IMR-90 (cell line): ENCODE measurements around the gene MKS1. TPM values are rescaled to one million over a fixed set of nuclear protein-coding genes. Genes with fewer than 3 reads are reported as not detected.

Experiments
- ATAC-seq: fragments of 200-7000 bp; cut with Tn5 transposase; 2 replicates; pipeline ENCODE4 v1.9.1; 2020; ENCODE audit warnings: low read depth, mild to moderate bottlenecking, moderate library complexity
- BruUV-seq: library from RNA; stranded (reverse); fragments of 400-500 nt; replicated peaks from 2 replicates; lab custom pipeline; 2021; lab: Mats Ljungman, UMichigan
- CTCF ChIA-PET: fragments of 300-600 bp; formaldehyde crosslinking; extraction: SDS; loops from one replicate; lab custom pipeline; 2021; ENCODE audit warnings: antibody characterized with exemption; lab: Yijun Ruan, JAX
- POLR2A ChIA-PET: fragments of 300-600 bp; sonication (Branson Sonifier 250); formaldehyde crosslinking; loops from one replicate; lab custom pipeline; 2022; ENCODE audit warnings: antibody characterized with exemption; ENCODE audit not compliant: unreplicated experiment; lab: Charles Lee
- DNase-seq: peaks from one replicate; pipeline ENCODE4 v3.0.0; 2013
- H2AFZ ChIP-seq: replicated peaks from 2 replicates; pipeline ENCODE3; 2013; ENCODE audit warnings: low read length, mild to moderate bottlenecking; ENCODE audit not compliant: poor library complexity
- H2AK5ac ChIP-seq: 2 replicates; pipeline ENCODE4 v1.6.1; 2013; ENCODE audit warnings: low read depth, low read length, inconsistent platforms
- H2AK9ac ChIP-seq: replicated peaks from 2 replicates; pipeline ENCODE3; 2013; ENCODE audit warnings: mild to moderate bottlenecking, low read depth, low read length, moderate library complexity; ENCODE audit not compliant: poor library complexity
- H2BK120ac ChIP-seq: 2 replicates; pipeline ENCODE4 v1.6.1; 2013; ENCODE audit warnings: low read depth, low read length, inconsistent platforms
- H2BK15ac ChIP-seq: 3 replicates; pipeline ENCODE4 v1.6.1; 2013; ENCODE audit warnings: low read depth, low read length, inconsistent platforms
- H2BK20ac ChIP-seq: 2 replicates; pipeline ENCODE4 v1.6.1; 2013; ENCODE audit warnings: low read depth, mild to moderate bottlenecking, inconsistent platforms, low read length, moderate library complexity
- H2BK5ac ChIP-seq: 2 replicates; pipeline ENCODE4 v1.6.1; 2013; ENCODE audit warnings: mild to moderate bottlenecking, low read depth, low read length, inconsistent platforms; ENCODE audit not compliant: poor library complexity, severe bottlenecking
- H3K14ac ChIP-seq: replicated peaks from 2 replicates; pipeline ENCODE4 v1.6.1; 2013; ENCODE audit warnings: low read depth, low read length, inconsistent platforms
- H3K18ac ChIP-seq: 2 replicates; pipeline ENCODE4 v1.6.1; 2013; ENCODE audit warnings: low read depth, low read length, control low read depth
- H3K23ac ChIP-seq: 2 replicates; pipeline ENCODE4 v1.6.1; 2013; ENCODE audit warnings: low read depth, low read length, inconsistent platforms
- H3K27ac ChIP-seq: 2 replicates; pipeline ENCODE4 v1.5.1; 2013; ENCODE audit warnings: mild to moderate bottlenecking, control low read depth, low read length; ENCODE audit not compliant: insufficient read depth
- H3K27me3 ChIP-seq: 2 replicates; pipeline ENCODE4 v1.6.1; 2013; ENCODE audit warnings: low read length; ENCODE audit not compliant: control insufficient read depth, insufficient read depth
- H3K36me3 ChIP-seq: 2 replicates; pipeline ENCODE4 v1.6.1; 2013; ENCODE audit warnings: low read length, mixed read lengths; ENCODE audit not compliant: control insufficient read depth, insufficient read depth
- H3K4ac ChIP-seq: 2 replicates; pipeline ENCODE4 v1.6.1; 2013; ENCODE audit warnings: low read depth, low read length, inconsistent platforms
- H3K4me1 ChIP-seq: 2 replicates; pipeline ENCODE4 v1.6.1; 2013; ENCODE audit warnings: low read length, mixed read lengths; ENCODE audit not compliant: control insufficient read depth, insufficient read depth
- H3K4me2 ChIP-seq: 2 replicates; pipeline ENCODE4 v1.6.1; 2013; ENCODE audit warnings: low read depth, mild to moderate bottlenecking, control low read depth, low read length, moderate library complexity
- H3K4me3 ChIP-seq: 2 replicates; pipeline ENCODE4 v1.5.1; 2013; ENCODE audit warnings: low read depth, mild to moderate bottlenecking, control low read depth, low read length, moderate library complexity; ENCODE audit not compliant: insufficient read depth
- H3K56ac ChIP-seq: 2 replicates; pipeline ENCODE4 v1.6.1; 2013; ENCODE audit warnings: low read length, inconsistent platforms; ENCODE audit not compliant: insufficient read depth; ENCODE audit errors: extremely low read depth
- H3K79me1 ChIP-seq, 2 experiments: 2 replicates each; pipeline ENCODE4 v1.6.1; 2013; ENCODE audit warnings: low read length in 2 of 2, inconsistent platforms in 1 of 2, low read depth in 1 of 2
- H3K9ac ChIP-seq: 2 replicates; pipeline ENCODE4 v1.6.1; 2013; ENCODE audit warnings: low read depth, low read length, control low read depth
- H3K9me1 ChIP-seq: 2 replicates; pipeline ENCODE4 v1.6.1; 2013; ENCODE audit warnings: low read length, inconsistent platforms; ENCODE audit not compliant: insufficient read depth
- H3K9me3 ChIP-seq: 2 replicates; pipeline ENCODE4 v1.6.1; 2013; ENCODE audit warnings: low read length; ENCODE audit not compliant: control insufficient read depth, insufficient read depth
- H4K20me1 ChIP-seq: 2 replicates; pipeline ENCODE4 v1.6.1; 2013; ENCODE audit warnings: low read length, inconsistent platforms; ENCODE audit not compliant: insufficient read depth
- H4K5ac ChIP-seq: 2 replicates; pipeline ENCODE4 v1.6.1; 2013; ENCODE audit warnings: mild to moderate bottlenecking, low read depth, low read length, control low read depth
- H4K8ac ChIP-seq, 2 experiments: 2 replicates each; pipeline ENCODE4 v1.6.1; 2013; ENCODE audit warnings: low read depth in 2 of 2, low read length in 2 of 2, control low read depth in 1 of 2, inconsistent platforms in 1 of 2
- H4K91ac ChIP-seq: 2 replicates; pipeline ENCODE4 v1.6.1; 2013; ENCODE audit warnings: low read depth, low read length, inconsistent platforms; ENCODE audit not compliant: insufficient read depth
- CEBPB ChIP-seq: IDR thresholded peaks from 2 replicates; pipeline ENCODE4 v1.6.1; 2012; ENCODE audit warnings: low read depth, low read length, improper control_type of control experiment
- ELK1 ChIP-seq: fragments of 150-350 bp; IDR thresholded peaks from 2 replicates; pipeline ENCODE4 v1.6.1; 2016; ENCODE audit warnings: low read depth, mild to moderate bottlenecking, low read length, moderate library complexity, borderline replicate concordance
- FOS ChIP-seq: fragments of 150-350 bp; IDR thresholded peaks from 2 replicates; pipeline ENCODE4 v1.6.1; 2016; ENCODE audit warnings: low read depth, low read length
- MAZ ChIP-seq: IDR thresholded peaks from 2 replicates; pipeline ENCODE4 v1.6.1; 2012; ENCODE audit warnings: low read depth, mild to moderate bottlenecking, low read length, improper control_type of control experiment, moderate library complexity, borderline replicate concordance
- POLR2A ChIP-seq: IDR thresholded peaks from 2 replicates; pipeline ENCODE4 v1.6.1; 2012; ENCODE audit warnings: mild to moderate bottlenecking, low read depth, low read length
- RAD21 ChIP-seq: IDR thresholded peaks from 2 replicates; pipeline ENCODE4 v1.6.1; 2012; ENCODE audit warnings: low read length, improper control_type of control experiment
- RCOR1 ChIP-seq: IDR thresholded peaks from 2 replicates; pipeline ENCODE4 v1.6.1; 2012; ENCODE audit warnings: mild to moderate bottlenecking, low read length, improper control_type of control experiment; ENCODE audit not compliant: insufficient replicate concordance
- USF2 ChIP-seq: fragments of 150-350 bp; IDR thresholded peaks from 2 replicates; pipeline ENCODE4 v1.6.1; 2017; ENCODE audit warnings: mild to moderate bottlenecking, antibody characterized with exemption, low read length, low read depth
- WGBS, 2 experiments: methylation state at CpG; one replicate each; pipeline versions ENCODE4 v1.1.5 to v1.1.7; 2013; ENCODE audit warnings: missing lambda C conversion rate in 2 of 2; ENCODE audit not compliant: insufficient read length in 1 of 2; ENCODE audit errors: extremely low coverage in 2 of 2; 5-methylcytosine and 5-hydroxymethylcytosine counted together
- dilution Hi-C: fragments of 300-500 bp; cut with HindIII; formaldehyde crosslinking; loops from one replicate; pipeline ENCODE4 v1.14.3; 2018; ENCODE audit warnings: low sequenced_read_pairs; ENCODE audit not compliant: unreplicated experiment
- in situ Hi-C: fragments of 300-500 bp; cut with MboI; formaldehyde crosslinking; loops from 3 replicates; pipeline ENCODE4 v1.14.3; 2019; ENCODE audit warnings: low sequenced_read_pairs, inconsistent platforms, mixed read lengths
- intact Hi-C: fragments of 100-400 bp; cut with micrococcal nuclease; formaldehyde crosslinking; loops from 2 replicates; pipeline ENCODE4 v1.10.0; 2022
- polyA plus RNA-seq, 3 experiments: library from polyadenylated mRNA; depleted of rRNA; stranded (reverse); fragments of >200 nt; gene quantifications; 2 replicates each; pipeline ENCODE4 v1.2.3, GENCODE V29; 2012; ENCODE audit warnings: low replicate concordance in 1 of 3
- total RNA-seq: library from RNA; depleted of rRNA; stranded (reverse); fragments of >200 nt; gene quantifications from 2 replicates; pipeline ENCODE4 v1.2.3, GENCODE V29; 2012

The MKS1 gene
- total and polyA plus RNA-seq, 2 of the 4 experiments (the other 2 are of a cell fraction), result 11.5 to 13.2 TPM

GRCh38 chr17:58224315-58224714, 5.3 kb upstream of the MKS1 start:
- H3K27ac ChIP-seq, result no peak overlapping the region
- H2BK5ac ChIP-seq, result no peak overlapping the region
- 25% methylated on average over 1 of the region's 1 CpG; no CpG with 5 or more reads in 1 of the 2 experiments for WGBS, 2 experiments

More at GRCh38 chr17:58224315-58224714, 5.3 kb upstream of the MKS1 start:
- Histone ChIP-seq H3K4ac (no peak overlapping the region), H4K8ac (no peak overlapping the region), H3K18ac (no peak overlapping the region), H4K91ac (no peak overlapping the region), H4K5ac (no peak overlapping the region), H2BK15ac (no peak overlapping the region), H3K9me3 (no peaks in the 10 kb centered on the region), H3K36me3 (no peaks in the 10 kb centered on the region), H2AK5ac (no peak overlapping the region), H2AFZ (no peak overlapping the region), H3K4me1 (peaks cover 3% of the 10 kb centered on the region; the same call in 1 of the 2 replicates), H2BK120ac (no peak overlapping the region), H3K4me2 (no peak overlapping the region), H3K79me1 (no peaks in the 10 kb centered on the region), H3K27me3 (no peaks in the 10 kb centered on the region; the same call in 1 of the 2 replicates), H3K23ac (no peak overlapping the region), H3K9ac (no peak overlapping the region), H2BK20ac (no peak overlapping the region), H4K20me1 (no peaks in the 10 kb centered on the region), H3K56ac (0 out of 2 replicates have a peak overlapping the region, but pooled peaks have one; percentile 16), H3K9me1 (peaks cover 2% of the 10 kb centered on the region; the same call in 1 of the 2 replicates), H2AK9ac (no peak overlapping the region), H3K14ac (no peak overlapping the region), H3K4me3 (no peak overlapping the region)
- in situ Hi-C loops, result no loop called here
- ChIA-PET CTCF (no interaction called here), POLR2A (no interaction called here)
- BruUV-seq, result no TSS peak
- dilution Hi-C loops, result no loop called here
- TF ChIP-seq RAD21, result no peak
- no peak for TF ChIP-seq ELK1
- no peak for TF ChIP-seq RCOR1
- no peak for TF ChIP-seq MAZ
- no peak for TF ChIP-seq USF2
- peak; percentile 47; the same call in 1 of the 2 replicates for TF ChIP-seq FOS
- TF ChIP-seq POLR2A, result no peak
- no peak for TF ChIP-seq CEBPB
- peak; percentile 46 for DNase-seq
- no peak for ATAC-seq
- intact Hi-C loops, result no loop called here
